Skin epidermis (tissue), 12 donors: ENCODE results near the gene DCLK1.

Experiments
- H3K27ac ChIP-seq, 21 experiments: fragments of 200-600 bp; sonication (generic) in 11 of 21; one replicate each; pipeline ENCODE4 v1.5.0; 2020; ENCODE audit warnings: mild to moderate bottlenecking in 3 of 21, inconsistent platforms in 2 of 21, moderate library complexity in 2 of 21
- H3K4me3 ChIP-seq, 7 experiments: fragments of 200-600 bp; sonication (generic) in 2 of 7; one replicate each; pipeline ENCODE4 v1.5.0; 2020; ENCODE audit warnings: inconsistent platforms in 2 of 7, mild to moderate bottlenecking in 2 of 7, moderate library complexity in 1 of 7

Gene DCLK1

GRCh38 chr13:36059321-36059720, 71.9 kb downstream of the DCLK1 start:
- Histone ChIP-seq H3K27ac (no peak overlapping the region), H3K4me3 (no peak overlapping the region)

- no peak overlapping the region for H3K27ac ChIP-seq
Observed at GRCh38 chr13:36058116-36058515, 73.1 kb downstream of the DCLK1 start.

GRCh38 chr13:36057547-36057946, 73.6 kb downstream of the DCLK1 start:
- Histone ChIP-seq H3K27ac (no peak overlapping the region), H3K4me3 (no peak overlapping the region)

More at GRCh38 chr13:36058116-36058515, 73.1 kb downstream of the DCLK1 start:
- no peak overlapping the region for H3K4me3 ChIP-seq

GRCh38 chr13:36057041-36057440, 74.1 kb downstream of the DCLK1 start:
- Histone ChIP-seq H3K27ac (no peak overlapping the region), H3K4me3 (no peak overlapping the region)

GRCh38 chr13:36055366-36055765, 75.8 kb downstream of the DCLK1 start:
- H3K27ac ChIP-seq: no peak overlapping the region
- no peak overlapping the region for H3K4me3 ChIP-seq

GRCh38 chr13:36054041-36054440, 77.1 kb downstream of the DCLK1 start:
- Histone ChIP-seq H3K27ac (no peak overlapping the region), H3K4me3 (no peak overlapping the region)

- H3K27ac ChIP-seq: no peak overlapping the region
- no peak overlapping the region for H3K4me3 ChIP-seq
Observed at GRCh38 chr13:36051082-36051481, 80.1 kb downstream of the DCLK1 start.

GRCh38 chr13:36046672-36047071, 84.5 kb downstream of the DCLK1 start:
- Histone ChIP-seq H3K27ac (no peak overlapping the region), H3K4me3 (no peak overlapping the region)

GRCh38 chr13:36038785-36039555, 92.2 kb downstream of the DCLK1 start:
- Histone ChIP-seq H3K4me3 (no peak overlapping the region), H3K27ac (peak overlapping the region in 3 of 21 experiments; percentile 23 to 43 (median 34))

GRCh38 chr13:36033035-36033434, 98.1 kb downstream of the DCLK1 start:
- Histone ChIP-seq H3K27ac (no peak overlapping the region), H3K4me3 (no peak overlapping the region)

- no peak overlapping the region for H3K4me3 ChIP-seq
- H3K27ac ChIP-seq: no peak overlapping the region
Observed at GRCh38 chr13:36031490-36031889, 99.7 kb downstream of the DCLK1 start.

- Histone ChIP-seq H3K4me3 (no peak overlapping the region), H3K27ac (peak overlapping the region in 2 of 21 experiments; percentile 1 to 40)
Observed at GRCh38 chr13:36030670-36031331, 100.4 kb downstream of the DCLK1 start.

GRCh38 chr13:36029166-36029565, 102.0 kb downstream of the DCLK1 start:
- no peak overlapping the region for H3K27ac ChIP-seq
- no peak overlapping the region for H3K4me3 ChIP-seq

- H3K4me3 ChIP-seq: no peak overlapping the region
- no peak overlapping the region for H3K27ac ChIP-seq
Observed at GRCh38 chr13:36028359-36029025, 102.7 kb downstream of the DCLK1 start.

GRCh38 chr13:36026531-36026930, 104.7 kb downstream of the DCLK1 start:
- Histone ChIP-seq H3K27ac (no peak overlapping the region), H3K4me3 (no peak overlapping the region)

GRCh38 chr13:36014763-36015162, 116.4 kb downstream of the DCLK1 start:
- no peak overlapping the region for H3K27ac ChIP-seq
- no peak overlapping the region for H3K4me3 ChIP-seq

- no peak overlapping the region for H3K4me3 ChIP-seq
- H3K27ac ChIP-seq: no peak overlapping the region
Observed at GRCh38 chr13:36006894-36007675, 124.1 kb downstream of the DCLK1 start.

- H3K27ac ChIP-seq: no peak overlapping the region
- no peak overlapping the region for H3K4me3 ChIP-seq
Observed at GRCh38 chr13:36006347-36006746, 124.8 kb downstream of the DCLK1 start.

- Histone ChIP-seq H3K27ac (no peak overlapping the region), H3K4me3 (no peak overlapping the region)
Observed at GRCh38 chr13:36001561-36001960, 129.6 kb downstream of the DCLK1 start.

- Histone ChIP-seq H3K4me3 (no peak overlapping the region), H3K27ac (no peak overlapping the region)
Observed at GRCh38 chr13:36000028-36000427, 131.2 kb downstream of the DCLK1 start.
